Hepatocyte (in vitro differentiated cells): ENCODE measurements around the gene GJC2. TPM values are rescaled to one million over a fixed set of nuclear protein-coding genes. Genes with fewer than 3 reads are reported as not detected.

Experiments used
- DNase-seq: peaks from one replicate; pipeline ENCODE4 v3.0.0-alpha.2; 2016; ENCODE audit warnings: low spot score
- H2AFZ ChIP-seq: fragments of 200-600 bp; sonication (generic); 2 replicates; pipeline ENCODE4 v1.6.0; 2016; ENCODE audit warnings: antibody characterized with exemption, mild to moderate bottlenecking
- H3K27ac ChIP-seq: fragments of 200-600 bp; sonication (generic); 2 replicates; pipeline ENCODE4 v1.5.1; 2016; ENCODE audit warnings: mild to moderate bottlenecking
- H3K27me3 ChIP-seq: fragments of 200-600 bp; sonication (generic); 2 replicates; pipeline ENCODE4 v1.6.1; 2016
- H3K36me3 ChIP-seq: fragments of 200-600 bp; sonication (generic); replicated peaks from 2 replicates; pipeline ENCODE4 v1.5.1; 2016; ENCODE audit warnings: low read depth; ENCODE audit not compliant: insufficient read depth
- H3K4me1 ChIP-seq: fragments of 200-600 bp; sonication (generic); 2 replicates; pipeline ENCODE4 v1.5.1; 2016; ENCODE audit warnings: mild to moderate bottlenecking, moderate library complexity; ENCODE audit not compliant: insufficient read depth
- H3K4me2 ChIP-seq: fragments of 200-600 bp; sonication (generic); 2 replicates; pipeline ENCODE4 v1.6.0; 2016
- H3K4me3 ChIP-seq: fragments of 200-600 bp; sonication (generic); 2 replicates; pipeline ENCODE4 v1.5.1; 2016; ENCODE audit warnings: mild to moderate bottlenecking
- H3K79me2 ChIP-seq: fragments of 200-600 bp; sonication (generic); 2 replicates; pipeline ENCODE4 v1.6.0; 2017; ENCODE audit warnings: mild to moderate bottlenecking
- H3K9me2 ChIP-seq: fragments of 200-600 bp; sonication (generic); replicated peaks from 2 replicates; pipeline ENCODE4 v1.6.0; 2017; ENCODE audit warnings: mild to moderate bottlenecking; ENCODE audit not compliant: insufficient read depth
- H3K9me3 ChIP-seq: fragments of 200-600 bp; sonication (generic); 2 replicates; pipeline ENCODE4 v1.5.1; 2016; ENCODE audit warnings: low read depth, mild to moderate bottlenecking
- H4K20me1 ChIP-seq: fragments of 200-600 bp; sonication (generic); 2 replicates; pipeline ENCODE4 v1.6.0; 2016; ENCODE audit warnings: mild to moderate bottlenecking; ENCODE audit not compliant: insufficient read depth, poor library complexity, severe bottlenecking
- EZH2 ChIP-seq: fragments of 200-600 bp; sonication (generic); IDR thresholded peaks from 2 replicates; pipeline ENCODE4 v1.6.1; 2016; ENCODE audit warnings: antibody characterized with exemption, mild to moderate bottlenecking, borderline replicate concordance
- EZH2phosphoT487 ChIP-seq: fragments of 200-600 bp; sonication (generic); IDR thresholded peaks from one replicate; pipeline ENCODE4 v1.6.1; 2018; ENCODE audit warnings: antibody characterized with exemption, mild to moderate bottlenecking, low read depth, moderate library complexity; ENCODE audit not compliant: unreplicated experiment, severe bottlenecking
- WGBS: methylation state at CpG from one replicate; pipeline ENCODE4 v1.1.6; 2016; ENCODE audit warnings: low lambda C conversion rate; ENCODE audit errors: missing lambda C conversion rate; 5-methylcytosine and 5-hydroxymethylcytosine counted together
- polyA plus RNA-seq: library from polyadenylated mRNA; unstranded; fragments of >200 nt; fragmentation: Nextera tagmentation; extraction: Ambion mirVana; gene quantifications from 2 replicates; pipeline ENCODE4 v1.2.1, GENCODE V29; 2016
- total RNA-seq: library from RNA; depleted of rRNA; stranded (reverse); fragments of >200 nt; gene quantifications from 2 replicates; pipeline ENCODE4 v1.2.3, GENCODE V29; 2014
- TF ChIP-seq, protein P1 (sequence below): fragments of 200-600 bp; sonication (generic); IDR thresholded peaks from 2 replicates; pipeline ENCODE4 v1.5.1; 2016; ENCODE audit warnings: antibody characterized with exemption, mild to moderate bottlenecking; ENCODE audit not compliant: poor library complexity

Gene GJC2
- total and polyA plus RNA-seq, 2 experiments from 2014 or later = 0.40 to 1.6 TPM

- peaks cover 3% of the 10 kb centered on the region for H4K20me1 ChIP-seq
These were observed 2.6 kb downstream of the GJC2 start for GRCh38 chr1:228152097-228152917.

DNA sequence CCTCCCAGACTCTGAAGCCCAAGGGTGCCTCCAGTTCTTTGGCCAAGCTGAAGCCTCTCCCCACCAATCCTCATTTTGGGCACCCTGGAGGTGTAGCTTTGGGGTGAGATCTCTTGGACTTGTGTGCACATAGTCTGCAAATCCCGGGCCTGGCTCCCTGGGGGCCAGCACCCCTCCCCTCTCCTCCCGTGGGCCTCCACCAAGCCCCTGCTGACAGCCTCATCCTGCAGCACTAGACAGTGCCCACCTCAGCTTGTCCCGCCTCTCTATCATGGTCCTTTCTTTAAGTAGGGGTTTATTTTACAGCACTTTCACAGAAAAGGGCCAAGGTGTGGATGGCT is 3.2 kb downstream of the GJC2 start:
- Histone ChIP-seq H3K27me3 (no peaks in the 10 kb centered on the region), H3K27ac (no peak overlapping the region), H3K9me3 (no peaks in the 10 kb centered on the region), H3K79me2 (no peaks in the 10 kb centered on the region), H2AFZ (no peak overlapping the region), H3K4me1 (peaks cover 30% of the 10 kb centered on the region), H3K9me2 (no peaks in the 10 kb centered on the region), H3K4me2 (no peak overlapping the region), H3K36me3 (no peaks in the 10 kb centered on the region), H3K4me3 (no peak overlapping the region), H4K20me1 (no peaks in the 10 kb centered on the region)
- DNase-seq = no peak
- TF ChIP-seq, protein P1, sequence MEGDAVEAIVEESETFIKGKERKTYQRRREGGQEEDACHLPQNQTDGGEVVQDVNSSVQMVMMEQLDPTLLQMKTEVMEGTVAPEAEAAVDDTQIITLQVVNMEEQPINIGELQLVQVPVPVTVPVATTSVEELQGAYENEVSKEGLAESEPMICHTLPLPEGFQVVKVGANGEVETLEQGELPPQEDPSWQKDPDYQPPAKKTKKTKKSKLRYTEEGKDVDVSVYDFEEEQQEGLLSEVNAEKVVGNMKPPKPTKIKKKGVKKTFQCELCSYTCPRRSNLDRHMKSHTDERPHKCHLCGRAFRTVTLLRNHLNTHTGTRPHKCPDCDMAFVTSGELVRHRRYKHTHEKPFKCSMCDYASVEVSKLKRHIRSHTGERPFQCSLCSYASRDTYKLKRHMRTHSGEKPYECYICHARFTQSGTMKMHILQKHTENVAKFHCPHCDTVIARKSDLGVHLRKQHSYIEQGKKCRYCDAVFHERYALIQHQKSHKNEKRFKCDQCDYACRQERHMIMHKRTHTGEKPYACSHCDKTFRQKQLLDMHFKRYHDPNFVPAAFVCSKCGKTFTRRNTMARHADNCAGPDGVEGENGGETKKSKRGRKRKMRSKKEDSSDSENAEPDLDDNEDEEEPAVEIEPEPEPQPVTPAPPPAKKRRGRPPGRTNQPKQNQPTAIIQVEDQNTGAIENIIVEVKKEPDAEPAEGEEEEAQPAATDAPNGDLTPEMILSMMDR = no peak
- no peak for TF ChIP-seq EZH2
- TF ChIP-seq EZH2phosphoT487 = no peak
- 80% methylated on average over 3 of the region's 3 CpGs for WGBS

More at GRCh38 chr1:228152097-228152917, 2.6 kb downstream of the GJC2 start:
- peaks cover 30% of the 10 kb centered on the region for H3K4me1 ChIP-seq
- no peaks in the 10 kb centered on the region for H3K9me2 ChIP-seq
- H3K4me3 ChIP-seq = no peak overlapping the region
- TF ChIP-seq, protein P1 = no peak
- TF ChIP-seq EZH2 (no peak), EZH2phosphoT487 (no peak)
- H3K9me3 ChIP-seq = no peaks in the 10 kb centered on the region
- no peaks in the 10 kb centered on the region for H3K79me2 ChIP-seq
- WGBS = 91% methylated on average over 14 of the region's 19 CpGs
- H3K4me2 ChIP-seq = no peak overlapping the region
- H3K27me3 ChIP-seq = no peaks in the 10 kb centered on the region
- no peak overlapping the region for H2AFZ ChIP-seq
- H3K27ac ChIP-seq = no peak overlapping the region
- H3K36me3 ChIP-seq = no peaks in the 10 kb centered on the region
- DNase-seq = no peak

GRCh38 chr1:228154021-228154669 is 4.4 kb downstream of the GJC2 start:
- H3K4me1 ChIP-seq = peaks cover 27% of the 10 kb centered on the region
- H3K27ac ChIP-seq = no peak overlapping the region
- DNase-seq = no peak
- H3K79me2 ChIP-seq = no peaks in the 10 kb centered on the region
- no peak overlapping the region for H3K4me2 ChIP-seq
- H3K27me3 ChIP-seq = no peaks in the 10 kb centered on the region
- H3K9me2 ChIP-seq = no peaks in the 10 kb centered on the region
- TF ChIP-seq EZH2phosphoT487 = no peak
- TF ChIP-seq, protein P1 = no peak
- TF ChIP-seq EZH2 = no peak
- H2AFZ ChIP-seq = no peak overlapping the region
- H3K9me3 ChIP-seq = no peaks in the 10 kb centered on the region
- no peaks in the 10 kb centered on the region for H4K20me1 ChIP-seq
- WGBS = 93% methylated on average over 11 of the region's 11 CpGs
- H3K4me3 ChIP-seq = no peak overlapping the region
- H3K36me3 ChIP-seq = no peaks in the 10 kb centered on the region
